GM18502 (cell line): Measurements from ENCODE around the gene FN3K.

ENCODE experiments used
- ATAC-seq: cut with Tn5 transposase; IDR thresholded peaks from one replicate; pipeline ENCODE4 v1.9.1; 2021; ENCODE audit warnings: mild to moderate bottlenecking; ENCODE audit not compliant: unreplicated experiment, poor library complexity

Gene FN3K

GRCh38 chr17:82789806-82790205, 54.4 kb downstream of the FN3K start:
- no peak for ATAC-seq

- no peak for ATAC-seq
These were observed 55.0 kb downstream of the FN3K start for GRCh38 chr17:82790391-82790790.

- ATAC-seq = no peak
These were observed 56.1 kb downstream of the FN3K start for GRCh38 chr17:82791532-82791931.

- no peak for ATAC-seq
These were observed 58.7 kb downstream of the FN3K start for GRCh38 chr17:82793974-82794630.

GRCh38 chr17:82794781-82795482, 59.5 kb downstream of the FN3K start:
- ATAC-seq = no peak

- no peak for ATAC-seq
These were observed 60.2 kb downstream of the FN3K start for GRCh38 chr17:82795615-82796014.

GRCh38 chr17:82797061-82797460, 61.6 kb downstream of the FN3K start:
- ATAC-seq = no peak

GRCh38 chr17:82798752-82799151, 63.3 kb downstream of the FN3K start:
- ATAC-seq = no peak

GRCh38 chr17:82799591-82799990, 64.2 kb downstream of the FN3K start:
- ATAC-seq = no peak
